ENCODE data around the gene GMDS. TPM values are rescaled to one million over a fixed set of nuclear protein-coding genes. Genes with fewer than 3 reads are reported as not detected.
A peak's percentile ranks its signal among the peaks of the same experiment; 100 is the strongest.

GMDS gene
- total and polyA plus RNA-seq, 2 of the 4 experiments (the other 2 are of a cell fraction) = 7.3 to 21.9 TPM

- Histone ChIP-seq H3K56ac (ENCODE audit: extremely low read depth, insufficient read depth, low read length) (no peak overlapping the region), H3K4me3 (ENCODE audit: insufficient read depth, low read depth, low read length) (no peak overlapping the region), H2BK15ac (ENCODE audit: low read depth, low read length) (no peak overlapping the region), H2BK5ac (ENCODE audit: low read depth, low read length, poor library complexity, severe bottlenecking) (no peak overlapping the region), H3K4me1 (ENCODE audit: control insufficient read depth, insufficient read depth, low read length) (peaks cover 2% of the 10 kb centered on the region), H2AK5ac (ENCODE audit: low read depth, low read length) (no peak overlapping the region), H3K27ac (ENCODE audit: insufficient read depth, low read length) (no peak overlapping the region), H3K9me3 (ENCODE audit: control insufficient read depth, insufficient read depth, low read length) (no peaks in the 10 kb centered on the region), H3K4ac (ENCODE audit: low read depth, low read length) (0 out of 2 replicates have a peak overlapping the region, but pooled peaks have one; percentile 12), H3K9ac (ENCODE audit: low read depth, low read length) (no peak overlapping the region), H3K79me1 (ENCODE audit: low read depth in 1 of 2, low read length in 2 of 2) (peaks cover 0 to 7% of the 10 kb centered on the region in 2 experiments; a peak in 2 of 4 replicates), H3K14ac (replicated peaks; ENCODE audit: low read depth, low read length) (no peak overlapping the region), H4K8ac (ENCODE audit: low read depth in 2 of 2, low read length in 2 of 2) (no peak overlapping the region), H4K20me1 (ENCODE audit: insufficient read depth, low read length) (no peaks in the 10 kb centered on the region), H2BK120ac (ENCODE audit: low read depth, low read length) (no peak overlapping the region), H4K5ac (ENCODE audit: low read depth, low read length) (no peak overlapping the region), H3K36me3 (ENCODE audit: control insufficient read depth, insufficient read depth, low read length) (no peaks in the 10 kb centered on the region), H2AK9ac (replicated peaks; ENCODE audit: low read depth, low read length, poor library complexity) (no peak overlapping the region), H3K4me2 (ENCODE audit: low read depth, low read length) (no peak overlapping the region), H3K18ac (ENCODE audit: low read depth, low read length) (no peak overlapping the region), H3K23ac (ENCODE audit: low read depth, low read length) (no peak overlapping the region), H2BK20ac (ENCODE audit: low read depth, low read length) (no peak overlapping the region), H3K27me3 (ENCODE audit: control insufficient read depth, insufficient read depth, low read length) (no peaks in the 10 kb centered on the region), H3K9me1 (ENCODE audit: insufficient read depth, low read length) (peaks cover 10% of the 10 kb centered on the region; the same call in 1 of the 2 replicates), H2AFZ (replicated peaks; ENCODE audit: low read length, poor library complexity) (peak overlapping the region; percentile 27), H4K91ac (ENCODE audit: insufficient read depth, low read depth, low read length) (no peak overlapping the region)
- dilution Hi-C loops (cut with HindIII; ENCODE audit: low sequenced_read_pairs, unreplicated experiment) = no loop called here
- 100% methylated on average over 5 of the region's 9 CpGs; no CpG with 5 or more reads in 1 of the 2 experiments for WGBS, 2 experiments (ENCODE audit: extremely low coverage in 2 of 2, insufficient read length in 1 of 2)
- ChIA-PET POLR2A (ENCODE audit: unreplicated experiment) (no interaction called here), CTCF (no interaction called here)
- ATAC-seq (ENCODE audit: low read depth) (no peak), DNase-seq (no peak)
- in situ Hi-C loops (cut with MboI; ENCODE audit: low sequenced_read_pairs) = no loop called here
- intact Hi-C loops (cut with micrococcal nuclease) = no loop called here
- TF ChIP-seq SMC3 (IDR thresholded peaks at IDR 0.05; ENCODE audit: low read depth, low read length) (no peak), MAZ (IDR thresholded peaks at IDR 0.05; ENCODE audit: borderline replicate concordance, low read depth, low read length) (no peak), POLR2A (IDR thresholded peaks at IDR 0.05; ENCODE audit: low read depth, low read length) (no peak), CTCF (conservative IDR thresholded peaks at IDR 0.05; ENCODE audit: low read depth, low read length) (no peak), FOS (IDR thresholded peaks at IDR 0.05; ENCODE audit: low read depth, low read length) (no peak), CEBPB (IDR thresholded peaks at IDR 0.05; ENCODE audit: low read depth, low read length) (no peak), MXI1 (IDR thresholded peaks at IDR 0.05; ENCODE audit: borderline replicate concordance, low read depth, low read length) (no peak), RFX5 (IDR thresholded peaks at IDR 0.05; ENCODE audit: low read depth, low read length) (no peak), RCOR1 (IDR thresholded peaks at IDR 0.05; ENCODE audit: insufficient replicate concordance, low read length) (no peak), USF2 (IDR thresholded peaks at IDR 0.05; ENCODE audit: low read depth, low read length) (no peak), RAD21 (IDR thresholded peaks at IDR 0.05; ENCODE audit: low read length) (no peak), ELK1 (IDR thresholded peaks at IDR 0.05; ENCODE audit: borderline replicate concordance, low read depth, low read length) (no peak)
- no TSS peak for BruUV-seq (replicated peaks)
Observed at GRCh38 chr6:1904466-1904799, 341.0 kb downstream of the GMDS start.
